GM06990 (cell line): Measurements from ENCODE around the gene NLRC3.
"Not testable (repeated sequence)": the region's sequence is repeated elsewhere in the genome, so short reads cannot be mapped to it uniquely, and the experiment has no call there.

ENCODE experiments used
- DNase-seq: peaks from one replicate; pipeline ENCODE4 v3.0.0-alpha.2; 2011; ENCODE audit not compliant: insufficient read length; ENCODE audit errors: extremely low read depth
- H3K27me3 ChIP-seq: replicated peaks from 2 replicates; pipeline ENCODE4 v1.6.0; 2011; ENCODE audit warnings: low read length; ENCODE audit not compliant: control insufficient read depth, insufficient read depth
- H3K36me3 ChIP-seq: 2 replicates; pipeline ENCODE4 v1.5.1; 2011; ENCODE audit warnings: low read length; ENCODE audit not compliant: control insufficient read depth, insufficient read depth
- H3K4me3 ChIP-seq: replicated peaks from 2 replicates; pipeline ENCODE4 v1.5.1; 2011; ENCODE audit warnings: low read depth, mild to moderate bottlenecking, control low read depth, low read length
- TF ChIP-seq, protein P1 (sequence below): IDR thresholded peaks from 2 replicates; pipeline ENCODE4 v1.5.1; 2011; ENCODE audit warnings: low read length, control low read depth, mild to moderate bottlenecking, inconsistent platforms; ENCODE audit not compliant: insufficient read depth, poor library complexity, severe bottlenecking

Gene NLRC3

DNA sequence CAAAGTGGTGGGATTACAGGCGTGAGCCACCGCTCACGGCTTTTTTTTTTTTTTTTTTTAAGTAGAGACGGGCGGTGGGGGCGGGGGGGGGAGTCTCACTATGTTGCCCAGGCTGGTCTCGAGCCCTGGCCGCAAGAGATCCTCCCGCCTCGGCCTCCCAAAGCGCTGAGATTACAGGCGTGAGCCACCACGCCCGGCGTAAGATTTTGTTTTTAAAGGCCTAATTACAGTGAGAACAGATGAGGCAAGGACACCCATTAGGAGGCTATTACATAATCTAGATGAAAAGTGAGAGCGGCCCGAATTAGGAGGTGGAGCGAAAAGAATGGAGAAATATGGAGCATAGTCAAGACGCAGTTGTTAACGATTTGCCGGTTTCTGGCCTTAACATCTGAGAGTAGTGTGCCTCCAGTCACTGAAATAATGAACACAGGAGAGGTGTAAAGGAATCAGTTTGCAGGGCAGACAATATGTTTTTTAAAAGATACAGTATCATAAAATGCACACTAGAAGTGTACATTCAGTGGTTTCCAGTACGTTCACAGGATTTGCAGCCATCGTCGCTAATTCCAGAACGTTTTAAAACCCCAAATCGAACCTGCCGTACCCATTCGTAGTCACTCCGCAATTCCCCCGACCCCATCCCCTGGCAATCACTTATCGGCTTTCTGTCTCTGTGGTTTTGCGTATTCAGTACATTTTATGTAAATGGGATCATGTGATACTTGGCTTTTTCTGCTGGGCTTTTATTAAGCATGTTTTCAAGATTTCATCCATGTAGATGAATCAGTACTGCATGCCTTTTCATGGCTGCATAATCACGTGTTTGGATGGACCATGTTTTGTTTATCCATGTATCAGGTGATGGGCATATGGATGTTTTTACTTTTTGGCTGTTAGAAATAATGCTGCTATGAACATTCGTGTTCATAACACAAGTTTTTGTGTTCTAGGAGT is 35.6 kb upstream of the NLRC3 start:
- no peak for DNase-seq
- peaks cover 1% of the 10 kb centered on the region for H3K36me3 ChIP-seq
- TF ChIP-seq, protein P1, sequence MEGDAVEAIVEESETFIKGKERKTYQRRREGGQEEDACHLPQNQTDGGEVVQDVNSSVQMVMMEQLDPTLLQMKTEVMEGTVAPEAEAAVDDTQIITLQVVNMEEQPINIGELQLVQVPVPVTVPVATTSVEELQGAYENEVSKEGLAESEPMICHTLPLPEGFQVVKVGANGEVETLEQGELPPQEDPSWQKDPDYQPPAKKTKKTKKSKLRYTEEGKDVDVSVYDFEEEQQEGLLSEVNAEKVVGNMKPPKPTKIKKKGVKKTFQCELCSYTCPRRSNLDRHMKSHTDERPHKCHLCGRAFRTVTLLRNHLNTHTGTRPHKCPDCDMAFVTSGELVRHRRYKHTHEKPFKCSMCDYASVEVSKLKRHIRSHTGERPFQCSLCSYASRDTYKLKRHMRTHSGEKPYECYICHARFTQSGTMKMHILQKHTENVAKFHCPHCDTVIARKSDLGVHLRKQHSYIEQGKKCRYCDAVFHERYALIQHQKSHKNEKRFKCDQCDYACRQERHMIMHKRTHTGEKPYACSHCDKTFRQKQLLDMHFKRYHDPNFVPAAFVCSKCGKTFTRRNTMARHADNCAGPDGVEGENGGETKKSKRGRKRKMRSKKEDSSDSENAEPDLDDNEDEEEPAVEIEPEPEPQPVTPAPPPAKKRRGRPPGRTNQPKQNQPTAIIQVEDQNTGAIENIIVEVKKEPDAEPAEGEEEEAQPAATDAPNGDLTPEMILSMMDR: no peak

DNA sequence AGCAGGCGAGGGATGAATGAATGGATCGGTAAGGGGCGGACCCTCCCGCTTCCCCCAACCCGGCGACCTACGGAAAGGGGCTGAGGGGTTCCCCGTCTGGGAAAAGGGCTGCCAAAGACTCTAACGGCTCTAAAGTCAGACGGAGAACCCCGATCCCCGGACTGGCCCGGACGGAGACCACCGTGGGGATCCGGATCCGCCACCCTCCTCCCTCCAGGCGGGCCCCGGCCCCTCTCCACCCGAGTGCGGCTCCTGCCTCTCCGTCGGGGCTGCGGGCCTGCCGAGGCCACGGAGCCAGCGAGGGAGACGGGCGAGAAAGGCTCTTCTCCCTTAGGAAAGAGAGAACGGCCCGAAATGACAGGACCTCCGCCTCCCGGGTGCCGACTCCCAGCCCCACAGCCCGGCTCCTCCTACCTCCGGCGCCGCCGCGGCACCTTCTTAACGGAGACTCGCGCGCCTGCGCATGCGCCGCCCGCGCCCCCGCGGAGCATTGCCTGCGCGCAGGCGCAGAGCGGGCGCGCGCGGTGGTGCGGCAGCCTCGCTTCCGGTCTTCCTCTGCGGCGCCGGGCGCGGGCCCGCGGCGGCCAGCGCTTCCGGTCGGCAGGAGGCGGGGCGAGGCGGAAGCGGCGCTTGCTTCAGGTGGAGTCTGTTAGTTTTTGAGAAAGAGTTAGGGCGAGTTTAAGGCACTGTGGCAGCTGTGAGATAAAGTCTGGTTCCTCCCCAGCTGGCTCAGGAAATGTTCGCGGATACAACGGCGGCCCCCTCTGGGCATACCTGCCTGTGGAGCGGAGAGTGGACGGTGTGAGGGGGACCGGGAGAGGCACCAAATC is 34.2 kb upstream of the NLRC3 start, which contains the start of gene SLX4:
Gene SLX4, minus strand, starts transcription at position 461 of the 830 bp plus-strand sequence. CDS start 2,642 bp downstream, outside the sequence.
- H3K27me3 ChIP-seq: no peaks in the 10 kb centered on the region
- TF ChIP-seq, protein P1: no peak
- peak; percentile 98 for DNase-seq
- H3K36me3 ChIP-seq: peaks cover 1% of the 10 kb centered on the region
- peak within 1 kb of the TSS; percentile 99 for H3K4me3 ChIP-seq

More for the DNA sequence above, 35.6 kb upstream of the NLRC3 start:
- Histone ChIP-seq H3K27me3 (no peaks in the 10 kb centered on the region), H3K4me3 (peak overlapping the region; percentile 99)

DNA sequence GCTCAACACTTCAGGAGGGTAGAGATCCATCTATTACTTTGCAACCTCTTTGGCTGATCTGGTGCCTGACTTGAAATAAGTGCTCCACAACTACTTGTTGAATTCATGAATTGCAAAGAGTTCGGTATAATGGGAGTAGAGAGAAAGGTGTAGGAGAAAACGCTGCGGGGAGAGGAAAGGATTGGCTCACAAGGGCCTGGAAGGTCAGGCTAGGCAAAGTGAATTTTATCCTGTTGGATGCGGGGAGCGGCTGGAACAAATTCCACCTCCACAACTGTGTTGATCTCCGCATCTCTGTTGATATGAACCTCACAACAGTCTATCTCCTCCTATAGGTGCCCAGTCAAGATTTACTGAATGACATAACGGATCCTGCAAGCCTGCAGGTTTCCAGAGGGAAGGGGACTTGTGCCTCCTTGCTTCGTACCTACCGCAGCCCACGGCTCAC is 33.5 kb upstream of the NLRC3 start:
- no peak for DNase-seq
- TF ChIP-seq, protein P1: no peak
- Histone ChIP-seq H3K36me3 (peaks cover 1% of the 10 kb centered on the region), H3K27me3 (no peaks in the 10 kb centered on the region), H3K4me3 (peak overlapping the region; percentile 99)

DNA sequence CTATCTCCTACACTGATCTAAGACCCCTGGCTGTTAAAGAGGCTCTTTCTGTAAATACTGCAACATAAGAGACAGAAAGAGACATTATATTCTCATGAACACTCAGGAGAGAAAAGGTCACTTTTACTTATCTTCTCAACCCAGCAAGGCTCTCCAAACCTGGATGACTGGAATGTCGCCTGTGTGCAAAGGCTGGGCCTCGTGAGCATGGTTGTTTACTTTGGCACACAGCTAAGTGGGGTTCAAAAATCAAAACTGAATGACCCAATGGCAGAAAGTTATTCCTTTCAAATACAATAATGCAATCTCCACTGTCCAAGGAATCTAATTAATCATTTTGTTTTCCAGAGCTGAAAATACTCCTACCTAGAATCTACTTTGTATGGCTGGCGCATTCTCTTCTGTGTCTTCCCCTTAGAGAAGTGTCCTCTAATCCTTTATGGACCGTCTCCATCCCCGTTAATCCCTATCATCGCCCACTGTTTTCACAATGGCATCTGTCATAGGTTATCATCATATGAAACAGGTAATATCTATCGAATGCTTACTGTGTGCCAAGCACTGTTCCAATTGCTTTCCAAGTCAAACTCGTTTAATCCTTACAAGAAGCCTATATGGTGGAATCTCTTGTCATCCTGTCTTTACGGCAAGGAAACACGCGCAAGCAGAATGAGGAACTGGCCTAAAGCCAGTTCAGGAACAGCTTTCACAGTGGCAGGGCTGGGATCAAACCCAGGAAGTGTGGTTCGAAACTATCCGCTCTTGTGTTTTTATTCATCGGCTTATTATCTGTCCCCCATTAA is 32.9 kb upstream of the NLRC3 start:
- TF ChIP-seq, protein P1: no peak
- H3K36me3 ChIP-seq: no peaks in the 10 kb centered on the region; the same call in 1 of the 2 replicates
- peak overlapping the region; percentile 99 for H3K4me3 ChIP-seq
- DNase-seq: no peak
- H3K27me3 ChIP-seq: no peaks in the 10 kb centered on the region

DNA sequence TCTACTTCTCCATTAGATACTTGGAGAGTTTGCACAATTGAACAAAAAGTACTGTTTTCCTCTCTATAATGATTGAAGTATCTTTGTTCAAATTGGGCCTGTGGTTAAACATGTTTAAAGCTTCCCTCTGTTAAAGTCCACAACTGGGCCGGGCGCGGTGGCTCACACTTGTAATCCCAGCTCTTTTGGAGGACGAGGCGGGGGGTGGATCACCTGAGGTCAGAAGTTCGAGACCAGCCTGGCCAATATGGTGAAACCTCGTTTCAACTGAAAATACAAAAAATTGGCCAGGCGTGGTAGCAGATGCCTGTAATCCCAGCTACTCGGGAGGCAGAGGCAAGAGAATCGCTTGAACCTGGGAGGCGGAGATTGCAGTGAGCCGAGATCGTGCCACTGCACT is 31.8 kb upstream of the NLRC3 start:
- not testable (repeated sequence) for H3K36me3 ChIP-seq, H3K4me3 ChIP-seq, DNase-seq, H3K27me3 ChIP-seq
